Ectodermal cell (in vitro differentiated cells): ENCODE results near the gene FRS3.

Experiments
- H3K27ac ChIP-seq: 2 replicates; pipeline ENCODE4 v1.7.0; 2013; ENCODE audit warnings: mild to moderate bottlenecking, low read depth, low read length; ENCODE audit not compliant: insufficient read depth, poor library complexity, severe bottlenecking
- H3K27me3 ChIP-seq: 2 replicates; pipeline ENCODE4 v1.7.0; 2013; ENCODE audit warnings: mild to moderate bottlenecking, low read length; ENCODE audit not compliant: insufficient read depth, control insufficient read depth, poor library complexity, severe bottlenecking
- H3K36me3 ChIP-seq: one replicate; pipeline ENCODE4 v1.7.0; 2013; ENCODE audit warnings: low read length; ENCODE audit not compliant: control insufficient read depth, insufficient read depth
- H3K4me1 ChIP-seq: one replicate; pipeline ENCODE4 v1.7.0; 2013; ENCODE audit warnings: low read length; ENCODE audit not compliant: control insufficient read depth, insufficient read depth
- H3K4me3 ChIP-seq: 2 replicates; pipeline ENCODE4 v1.7.0; 2013; ENCODE audit warnings: low read depth, low read length, control low read depth; ENCODE audit not compliant: insufficient read depth
- H3K9me3 ChIP-seq: 2 replicates; pipeline ENCODE4 v1.7.0; 2013; ENCODE audit warnings: mild to moderate bottlenecking, low read length, moderate library complexity; ENCODE audit not compliant: control insufficient read depth
- WGBS, 2 experiments: methylation state at CpG; one replicate each; pipeline ENCODE4 v1.1.7; 2013; ENCODE audit warnings: missing lambda C conversion rate in 2 of 2; 5-methylcytosine and 5-hydroxymethylcytosine counted together

FRS3 gene

GRCh38 chr6:41757271-41757670 is 22.4 kb downstream of the FRS3 start:
- Histone ChIP-seq H3K27me3 (no peaks in the 10 kb centered on the region), H3K36me3 (no peaks in the 10 kb centered on the region), H3K4me1 (no peaks in the 10 kb centered on the region), H3K27ac (no peak overlapping the region), H3K9me3 (no peaks in the 10 kb centered on the region), H3K4me3 (no peak overlapping the region)
- WGBS, 2 experiments = 93 to 95% methylated on average over 6 of the region's 6 CpGs

DNA sequence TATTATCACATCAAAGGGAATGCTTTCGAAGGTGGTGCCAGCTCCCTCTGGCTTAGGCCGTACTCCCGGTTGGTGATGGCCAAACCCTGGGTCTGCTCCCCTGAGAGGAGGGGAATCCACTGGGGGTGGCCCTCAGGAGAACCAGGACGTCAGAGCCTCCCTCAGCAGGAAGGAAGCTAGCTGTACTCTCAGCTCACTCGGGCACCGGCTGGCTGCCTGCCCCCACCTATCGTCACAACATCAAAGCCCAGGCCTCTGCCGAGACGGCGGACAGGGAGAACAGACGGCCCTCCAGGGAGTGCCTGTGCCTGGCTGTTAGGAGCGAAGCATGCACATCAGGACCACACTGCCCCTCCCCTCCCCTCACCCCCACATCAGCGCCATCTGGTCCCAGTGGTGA is 23.3 kb downstream of the FRS3 start:
- Histone ChIP-seq H3K27ac (no peak overlapping the region), H3K27me3 (no peaks in the 10 kb centered on the region), H3K4me1 (no peaks in the 10 kb centered on the region), H3K4me3 (no peak overlapping the region), H3K9me3 (no peaks in the 10 kb centered on the region), H3K36me3 (no peaks in the 10 kb centered on the region)
- 70 to 73% methylated on average over 13 of the region's 13 CpGs for WGBS, 2 experiments

GRCh38 chr6:41755895-41756294 is 23.8 kb downstream of the FRS3 start:
- Histone ChIP-seq H3K36me3 (no peaks in the 10 kb centered on the region), H3K27me3 (no peaks in the 10 kb centered on the region), H3K4me1 (no peaks in the 10 kb centered on the region), H3K27ac (no peak overlapping the region), H3K4me3 (no peak overlapping the region), H3K9me3 (no peaks in the 10 kb centered on the region)
- WGBS, 2 experiments = 83 to 86% methylated on average over 4 of the region's 4 CpGs

DNA sequence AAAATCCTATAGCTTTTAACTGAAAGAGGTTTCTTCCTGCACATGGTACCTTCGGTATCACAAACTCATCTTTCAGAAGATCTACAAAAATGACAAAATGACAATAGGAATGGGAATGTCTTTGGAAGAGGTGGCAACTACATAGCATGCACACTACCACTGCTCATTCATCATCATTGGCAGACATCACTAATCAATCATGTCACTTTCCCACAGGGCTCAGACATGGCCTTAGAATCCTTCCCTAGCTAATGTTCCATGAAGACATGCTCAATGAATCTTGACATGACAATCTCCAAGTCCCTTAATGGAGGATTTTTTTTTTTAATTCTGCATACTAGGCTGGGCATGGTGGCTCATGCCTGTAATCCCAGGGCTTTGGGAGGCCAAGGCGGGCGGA is 29.3 kb downstream of the FRS3 start:
- Histone ChIP-seq H3K4me3 (no peak overlapping the region), H3K27ac (no peak overlapping the region), H3K4me1 (no peaks in the 10 kb centered on the region), H3K9me3 (no peaks in the 10 kb centered on the region), H3K36me3 (no peaks in the 10 kb centered on the region), H3K27me3 (no peaks in the 10 kb centered on the region)
- WGBS, 2 experiments = 71 to 93% methylated on average over 3 of the region's 3 CpGs

GRCh38 chr6:41748542-41748941 is 31.2 kb downstream of the FRS3 start:
- Histone ChIP-seq H3K27ac (no peak overlapping the region), H3K36me3 (no peaks in the 10 kb centered on the region), H3K4me1 (no peaks in the 10 kb centered on the region), H3K4me3 (no peak overlapping the region), H3K27me3 (no peaks in the 10 kb centered on the region), H3K9me3 (no peaks in the 10 kb centered on the region)
- WGBS, 2 experiments = 89 to 94% methylated on average over 3 of the region's 3 CpGs

DNA sequence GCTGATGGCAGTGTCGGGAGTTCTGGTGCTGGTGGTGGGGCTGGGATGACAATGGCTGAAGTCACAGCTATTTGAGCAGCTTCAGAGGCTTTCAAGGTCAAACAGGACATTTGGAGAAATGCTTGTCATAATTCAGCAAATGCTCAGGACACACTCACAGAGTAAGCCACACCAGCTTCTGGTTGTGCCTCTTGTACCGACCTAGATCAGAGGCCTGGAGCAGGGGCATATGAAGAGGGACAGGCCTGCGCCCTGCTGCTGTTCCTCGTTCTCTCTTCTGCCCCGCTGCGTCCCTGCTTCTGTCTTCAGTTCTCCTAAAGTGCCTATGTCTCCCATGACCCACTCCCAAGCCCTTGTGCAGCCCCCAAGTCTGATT is 31.6 kb downstream of the FRS3 start:
- H3K27ac ChIP-seq = no peak overlapping the region
- H3K9me3 ChIP-seq = no peaks in the 10 kb centered on the region
- no peaks in the 10 kb centered on the region for H3K27me3 ChIP-seq
- 94 to 95% methylated on average over 6 of the region's 6 CpGs for WGBS, 2 experiments
- H3K36me3 ChIP-seq = no peaks in the 10 kb centered on the region
- H3K4me3 ChIP-seq = no peak overlapping the region
- no peaks in the 10 kb centered on the region for H3K4me1 ChIP-seq

- Histone ChIP-seq H3K4me3 (no peak within 1 kb of the TSS), H3K4me1 (no peaks in the 10 kb centered on the region), H3K36me3 (no peaks in the 10 kb centered on the region), H3K9me3 (no peaks in the 10 kb centered on the region), H3K27ac (no peak within 1 kb of the TSS), H3K27me3 (no peaks in the 10 kb centered on the region)
- WGBS, 2 experiments = 94% methylated on average over 15 of the region's 15 CpGs
These were observed 32.2 kb downstream of the FRS3 start, which contains the start of gene PGC for GRCh38 chr6:41747256-41748101. Gene PGC, minus strand, starts transcription at chr6:41747397. Its CDS starts 63 bp downstream, at chr6:41747334.

- Histone ChIP-seq H3K27ac (no peak overlapping the region), H3K36me3 (no peaks in the 10 kb centered on the region), H3K27me3 (no peaks in the 10 kb centered on the region), H3K4me1 (no peaks in the 10 kb centered on the region), H3K4me3 (no peak overlapping the region), H3K9me3 (no peaks in the 10 kb centered on the region)
- 94% methylated on average over 10 of the region's 10 CpGs for WGBS, 2 experiments
These were observed 33.6 kb downstream of the FRS3 start for GRCh38 chr6:41746107-41746506.

- Histone ChIP-seq H3K36me3 (no peaks in the 10 kb centered on the region), H3K27ac (no peak overlapping the region), H3K4me1 (no peaks in the 10 kb centered on the region), H3K4me3 (no peak overlapping the region), H3K27me3 (no peaks in the 10 kb centered on the region), H3K9me3 (no peaks in the 10 kb centered on the region)
- 92 to 94% methylated on average over 7 of the region's 7 CpGs for WGBS, 2 experiments
These were observed 35.4 kb downstream of the FRS3 start for GRCh38 chr6:41744236-41744787.

- Histone ChIP-seq H3K4me1 (peaks cover 5% of the 10 kb centered on the region), H3K36me3 (no peaks in the 10 kb centered on the region), H3K4me3 (no peak overlapping the region), H3K9me3 (no peaks in the 10 kb centered on the region), H3K27ac (no peak overlapping the region), H3K27me3 (no peaks in the 10 kb centered on the region)
- 89 to 91% methylated on average over 6 of the region's 6 CpGs for WGBS, 2 experiments
These were observed 36.1 kb downstream of the FRS3 start for GRCh38 chr6:41743406-41744235.
